Astrocyte of the cerebellum (primary cell): ENCODE measurements around the gene CBX2.

ENCODE experiments used
- DNase-seq: peaks from one replicate; pipeline ENCODE4 v3.0.0-alpha.2; 2011; ENCODE audit warnings: low read depth
- H3K4me3 ChIP-seq: 2 replicates; pipeline ENCODE4 v1.5.1; 2011; ENCODE audit warnings: mild to moderate bottlenecking, low read depth, low read length, moderate library complexity
- in situ Hi-C: cut with HindIII; loops from 2 replicates; pipeline ENCODE4 v1.10.0; 2017; ENCODE audit warnings: low sequenced_read_pairs
- TF ChIP-seq, protein P1 (sequence below): IDR thresholded peaks from 2 replicates; pipeline ENCODE4 v1.5.1; 2012; ENCODE audit warnings: low read length, low read depth, moderate library complexity, mild to moderate bottlenecking; ENCODE audit errors: missing control alignments

Gene CBX2

DNA sequence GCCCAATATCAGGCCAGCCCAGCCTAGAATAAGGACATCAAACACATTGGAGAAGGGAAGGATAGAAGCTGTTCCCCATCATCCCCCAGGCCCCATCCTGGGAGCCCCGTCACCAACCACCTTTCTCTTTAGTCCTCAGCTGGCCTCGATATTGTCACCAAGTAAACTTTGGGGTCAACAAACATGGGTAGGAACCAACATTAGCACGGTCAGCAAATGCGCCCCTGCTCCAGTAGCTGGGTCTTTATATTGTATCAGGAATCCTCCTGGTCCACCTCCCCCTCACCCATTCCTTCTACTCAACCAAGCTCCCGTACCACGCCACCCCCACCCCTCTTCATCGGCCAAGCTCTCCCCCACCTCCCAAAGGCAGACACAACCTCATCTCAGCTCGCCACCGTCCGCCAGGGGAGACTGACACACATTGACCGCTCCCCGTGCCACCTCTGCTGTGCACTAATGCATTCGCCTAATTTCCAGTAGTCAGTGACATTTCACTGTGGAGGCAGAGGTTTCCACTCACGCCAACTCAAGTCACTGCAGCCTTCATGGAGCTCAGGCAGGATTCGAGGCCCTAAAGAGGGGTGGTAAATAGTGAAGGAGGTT, 20.7 kb upstream of the CBX2 start:
- no peak overlapping the region for H3K4me3 ChIP-seq
- in situ Hi-C loops, result no loop called here
- no peak for DNase-seq
- TF ChIP-seq, protein P1, sequence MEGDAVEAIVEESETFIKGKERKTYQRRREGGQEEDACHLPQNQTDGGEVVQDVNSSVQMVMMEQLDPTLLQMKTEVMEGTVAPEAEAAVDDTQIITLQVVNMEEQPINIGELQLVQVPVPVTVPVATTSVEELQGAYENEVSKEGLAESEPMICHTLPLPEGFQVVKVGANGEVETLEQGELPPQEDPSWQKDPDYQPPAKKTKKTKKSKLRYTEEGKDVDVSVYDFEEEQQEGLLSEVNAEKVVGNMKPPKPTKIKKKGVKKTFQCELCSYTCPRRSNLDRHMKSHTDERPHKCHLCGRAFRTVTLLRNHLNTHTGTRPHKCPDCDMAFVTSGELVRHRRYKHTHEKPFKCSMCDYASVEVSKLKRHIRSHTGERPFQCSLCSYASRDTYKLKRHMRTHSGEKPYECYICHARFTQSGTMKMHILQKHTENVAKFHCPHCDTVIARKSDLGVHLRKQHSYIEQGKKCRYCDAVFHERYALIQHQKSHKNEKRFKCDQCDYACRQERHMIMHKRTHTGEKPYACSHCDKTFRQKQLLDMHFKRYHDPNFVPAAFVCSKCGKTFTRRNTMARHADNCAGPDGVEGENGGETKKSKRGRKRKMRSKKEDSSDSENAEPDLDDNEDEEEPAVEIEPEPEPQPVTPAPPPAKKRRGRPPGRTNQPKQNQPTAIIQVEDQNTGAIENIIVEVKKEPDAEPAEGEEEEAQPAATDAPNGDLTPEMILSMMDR, result no peak

DNA sequence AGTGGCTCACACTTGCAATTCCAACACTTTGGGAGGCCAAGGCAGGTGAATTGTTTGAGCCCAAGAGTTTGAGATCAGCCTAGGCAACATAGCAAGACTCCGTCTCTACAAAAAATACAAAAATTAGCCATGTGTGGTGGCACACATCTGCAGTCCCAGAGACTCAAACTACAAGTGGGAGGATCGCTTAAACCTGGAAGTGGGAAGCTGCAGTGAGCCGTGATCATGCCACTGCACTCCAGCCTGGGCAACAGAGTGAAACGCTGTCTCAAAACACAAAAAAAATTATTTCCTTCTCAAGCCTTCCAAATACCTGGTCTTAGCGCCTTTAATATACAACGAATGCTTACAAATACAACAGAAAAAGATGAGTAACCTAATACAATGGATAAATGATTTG, 19.7 kb upstream of the CBX2 start:
- TF ChIP-seq, protein P1, result no peak
- DNase-seq, result no peak
- H3K4me3 ChIP-seq, result no peak overlapping the region
- in situ Hi-C loops, result no loop called here

DNA sequence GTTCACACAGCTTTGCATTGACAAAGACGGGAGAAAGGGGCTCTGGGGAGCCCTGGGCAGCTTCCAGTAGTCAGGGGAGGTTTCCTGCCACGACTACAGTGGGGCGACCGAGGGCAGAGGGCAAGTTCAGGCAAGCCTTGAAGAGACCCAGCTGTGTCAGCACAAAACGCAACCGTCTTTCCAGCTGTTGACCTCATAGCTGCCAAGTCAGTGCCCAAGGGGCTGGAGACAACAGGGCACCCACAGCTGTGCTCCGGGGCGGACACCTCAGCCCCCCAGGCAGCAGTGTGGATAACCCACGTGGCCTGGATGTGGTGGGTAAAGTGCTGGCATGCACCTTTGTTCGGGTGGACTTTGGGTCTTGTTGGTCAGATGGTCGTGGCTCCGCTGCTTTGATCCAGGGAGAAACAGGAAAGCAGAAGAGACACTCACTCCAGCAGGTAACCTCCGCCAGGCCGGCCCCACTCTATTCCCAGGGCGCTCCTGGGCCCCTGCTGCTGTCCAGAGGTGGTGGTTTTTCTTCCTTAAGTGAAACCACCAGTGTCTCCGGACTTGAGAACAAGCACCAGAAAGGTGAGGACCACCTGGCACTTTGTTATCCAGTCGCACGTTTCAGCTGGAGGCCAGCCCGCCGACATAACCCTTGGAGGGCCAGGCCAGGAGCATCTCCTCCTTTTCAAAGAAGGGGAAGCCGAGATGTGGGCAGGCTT, 17.6 kb upstream of the CBX2 start:
- TF ChIP-seq, protein P1, result no peak
- in situ Hi-C loops, result no loop called here
- DNase-seq, result no peak
- H3K4me3 ChIP-seq, result no peak overlapping the region

DNA sequence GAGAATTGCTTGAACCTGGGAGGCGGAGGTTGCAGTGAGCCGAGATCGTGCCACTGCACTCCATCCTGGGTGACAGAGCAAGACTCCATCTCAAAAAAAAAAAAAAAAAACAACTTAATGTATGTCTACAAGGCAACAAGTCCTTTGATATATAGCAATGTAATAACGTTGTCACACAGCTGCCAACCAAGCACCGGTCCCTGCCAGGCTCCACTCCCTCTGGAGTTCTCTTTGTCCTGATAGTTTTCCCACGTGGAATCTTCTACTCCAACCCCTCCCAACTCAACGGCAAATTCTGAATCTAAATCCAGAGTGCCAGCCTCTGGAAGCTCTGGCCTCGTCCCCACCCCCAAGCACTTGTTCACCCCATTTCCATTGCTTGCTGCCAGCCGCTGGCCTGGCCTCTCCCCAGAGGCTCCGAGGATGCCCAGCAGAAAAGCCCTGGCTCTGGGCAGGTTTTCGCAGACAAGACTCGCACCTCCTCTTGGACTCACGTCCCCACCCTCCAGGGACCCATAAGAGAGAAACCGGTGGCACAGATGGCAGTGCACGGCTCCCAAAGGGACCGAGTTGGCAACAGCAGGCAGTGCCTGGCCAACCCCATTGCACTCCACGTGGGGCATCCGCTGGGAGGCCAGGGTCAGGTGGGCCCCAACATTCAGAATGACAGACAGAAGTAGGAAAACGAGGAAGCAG, 15.9 kb upstream of the CBX2 start:
- no peak for DNase-seq
- H3K4me3 ChIP-seq, result no peak overlapping the region
- TF ChIP-seq, protein P1, result no peak
- in situ Hi-C loops, result no loop called here

DNA sequence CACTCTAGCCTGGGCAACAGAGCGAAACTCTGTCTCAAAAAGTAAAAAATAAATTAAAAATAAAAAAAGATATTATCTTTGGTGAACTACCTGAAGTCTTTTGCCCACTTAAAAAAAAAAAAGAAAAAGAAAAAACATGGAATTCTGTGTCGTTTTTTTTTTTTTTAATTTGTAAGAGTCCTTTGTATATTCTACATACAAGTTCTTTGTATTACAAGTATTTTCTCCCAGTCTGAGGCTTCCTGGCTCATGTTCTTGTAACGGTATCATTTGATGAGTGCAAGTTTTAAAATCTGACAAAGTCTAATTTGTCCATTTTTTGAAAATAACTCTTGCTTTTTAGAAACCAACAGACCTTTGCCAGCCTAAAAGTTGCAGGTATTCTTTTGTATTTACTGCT, 12.2 kb upstream of the CBX2 start:
- TF ChIP-seq, protein P1, result no peak
- in situ Hi-C loops, result no loop called here
- no peak overlapping the region for H3K4me3 ChIP-seq
- DNase-seq, result no peak

DNA sequence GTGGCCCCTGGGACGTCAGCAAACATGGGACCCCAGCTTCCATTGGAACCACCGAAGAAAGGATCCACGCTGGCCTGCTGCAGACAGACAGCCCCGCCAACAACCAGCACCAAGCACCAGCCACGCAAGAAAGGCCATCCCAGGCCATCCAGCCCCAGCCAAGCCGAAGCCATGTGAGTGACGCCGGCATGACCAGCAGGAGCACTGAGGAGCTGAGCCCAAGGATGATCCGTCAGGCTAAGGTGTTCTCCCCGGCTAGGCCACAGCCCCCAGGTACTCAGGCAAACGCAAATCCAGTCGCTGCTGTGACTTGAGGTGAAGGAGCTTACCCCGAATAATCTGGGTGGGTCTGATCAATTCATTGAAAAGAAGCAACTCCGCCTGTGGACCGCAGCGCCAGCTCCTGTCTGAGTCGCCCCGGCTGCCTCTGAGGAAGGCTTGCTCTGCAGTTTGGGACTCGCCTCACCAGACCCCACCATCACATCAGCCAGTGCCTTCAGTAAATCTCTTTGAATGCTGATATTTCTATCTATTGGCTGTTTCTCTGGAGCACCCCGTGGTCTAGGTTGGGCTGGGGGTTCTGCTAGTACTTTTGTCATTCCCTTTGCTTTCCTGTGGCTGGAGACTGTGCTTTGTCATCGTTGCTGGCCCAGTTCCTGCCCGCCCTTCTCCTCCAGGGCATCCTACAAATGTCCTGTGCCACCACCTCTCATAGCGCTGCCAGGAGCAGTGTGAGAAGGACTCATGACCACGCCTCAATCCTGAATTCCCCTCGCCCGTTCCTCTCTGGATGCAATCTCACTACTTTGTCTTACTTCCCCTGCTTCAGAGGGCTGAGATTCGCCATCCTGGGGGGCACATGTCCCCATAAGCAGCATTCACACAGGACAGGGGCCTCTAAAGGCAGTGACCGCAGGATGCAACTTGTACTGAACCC, 8.1 kb upstream of the CBX2 start:
- H3K4me3 ChIP-seq, result no peak overlapping the region
- in situ Hi-C loops, result no loop called here
- TF ChIP-seq, protein P1, result no peak
- no peak for DNase-seq
